Measurements from ENCODE around the gene LINGO3. TPM values are rescaled to one million over a fixed set of nuclear protein-coding genes. Genes with fewer than 3 reads are reported as not detected.
"Not testable (repeated sequence)": the region's sequence is repeated elsewhere in the genome, so short reads cannot be mapped to it uniquely, and the experiment has no call there.

Gene LINGO3
- total and polyA plus RNA-seq, 2 donors = 0.08 TPM; not detected in 1

DNA sequence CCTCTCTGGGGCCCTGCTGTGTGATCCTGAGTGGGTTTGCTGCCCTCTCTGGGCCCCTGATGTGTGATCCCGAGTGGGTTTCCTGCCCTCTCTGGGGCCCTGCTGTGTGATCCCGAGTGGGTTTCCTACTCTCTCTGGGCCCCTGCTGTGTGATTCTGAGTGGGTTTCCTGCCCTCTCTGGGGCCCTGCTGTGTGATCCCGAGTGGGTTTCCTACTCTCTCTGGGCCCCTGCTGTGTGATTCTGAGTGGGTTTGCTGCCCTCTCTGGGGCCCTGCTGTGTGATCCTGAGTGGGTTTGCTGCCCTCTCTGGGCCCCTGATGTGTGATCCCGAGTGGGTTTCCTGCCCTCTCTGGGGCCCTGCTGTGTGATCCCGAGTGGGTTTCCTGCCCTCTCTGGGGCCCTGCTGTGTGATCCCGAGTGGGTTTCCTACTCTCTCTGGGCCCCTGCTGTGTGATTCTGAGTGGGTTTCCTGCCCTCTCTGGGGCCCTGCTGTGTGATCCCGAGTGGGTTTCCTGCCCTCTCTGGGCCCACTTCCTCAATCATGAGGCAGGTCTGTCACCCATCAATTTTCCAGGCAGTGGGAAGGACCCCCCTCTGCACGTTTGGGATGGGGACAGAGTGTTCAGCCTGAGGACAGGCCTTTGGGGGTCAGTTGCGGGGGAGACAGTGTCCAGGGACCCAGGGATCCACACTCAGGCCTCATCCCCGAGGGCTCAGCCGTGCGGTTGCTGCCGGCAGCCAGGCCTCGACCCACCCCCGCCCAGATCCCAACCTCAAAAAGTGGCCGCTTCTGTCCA is 26.5 kb downstream of the LINGO3 start:
- not testable (repeated sequence) for DNase-seq (ENCODE audit: extremely low spot score); H3K4me1 ChIP-seq (ENCODE audit: insufficient read depth); H3K27ac ChIP-seq (ENCODE audit: low read depth); H3K36me3 ChIP-seq (ENCODE audit: insufficient read depth)
- 27% methylated on average over 16 of the region's 16 CpGs for WGBS
- H3K4me3 ChIP-seq (ENCODE audit: low read depth, low read length) = peak overlapping the region; percentile 33

- no peak for DNase-seq (ENCODE audit: extremely low spot score)
- Histone ChIP-seq H3K4me1 (ENCODE audit: insufficient read depth) (no peaks in the 10 kb centered on the region), H3K4me3 (ENCODE audit: low read depth, low read length) (no peak overlapping the region), H3K36me3 (ENCODE audit: insufficient read depth) (no peaks in the 10 kb centered on the region), H3K27ac (ENCODE audit: low read depth) (no peak overlapping the region)
- WGBS = 77% methylated on average over 26 of the region's 26 CpGs
Measured at GRCh38 chr19:2280633-2281264, 27.2 kb downstream of the LINGO3 start.

GRCh38 chr19:2278459-2279158 is 29.3 kb downstream of the LINGO3 start:
- no peaks in the 10 kb centered on the region for H3K4me1 ChIP-seq (ENCODE audit: insufficient read depth)
- no peak overlapping the region for H3K27ac ChIP-seq (ENCODE audit: low read depth)
- H3K36me3 ChIP-seq (ENCODE audit: insufficient read depth) = no peaks in the 10 kb centered on the region
- WGBS = 89% methylated on average over 33 of the region's 33 CpGs
- no peak for DNase-seq (ENCODE audit: extremely low spot score)
- H3K4me3 ChIP-seq (ENCODE audit: low read depth, low read length) = no peak overlapping the region

DNA sequence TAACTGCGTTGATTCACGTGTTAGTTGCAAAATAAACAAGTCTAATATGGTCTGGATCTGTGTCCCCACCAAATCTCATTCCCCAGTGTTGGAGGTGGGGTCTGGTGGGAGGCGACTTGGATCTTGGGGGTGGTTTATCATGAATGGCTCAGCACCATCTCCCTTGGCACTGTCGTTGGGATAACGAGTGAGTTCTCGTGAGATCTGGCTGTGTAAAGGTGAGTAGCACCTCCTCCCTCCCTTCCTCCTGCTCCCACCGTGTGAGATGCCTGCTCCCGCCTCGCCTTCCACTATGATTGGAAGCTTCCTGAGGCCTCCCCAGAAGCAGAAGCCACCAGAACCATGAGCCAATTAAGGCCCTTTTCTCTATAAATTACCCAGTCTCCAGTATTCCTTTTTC is 30.8 kb downstream of the LINGO3 start:
- 81% methylated on average over 9 of the region's 9 CpGs for WGBS
- H3K4me1 ChIP-seq (ENCODE audit: insufficient read depth) = no peaks in the 10 kb centered on the region

DNA sequence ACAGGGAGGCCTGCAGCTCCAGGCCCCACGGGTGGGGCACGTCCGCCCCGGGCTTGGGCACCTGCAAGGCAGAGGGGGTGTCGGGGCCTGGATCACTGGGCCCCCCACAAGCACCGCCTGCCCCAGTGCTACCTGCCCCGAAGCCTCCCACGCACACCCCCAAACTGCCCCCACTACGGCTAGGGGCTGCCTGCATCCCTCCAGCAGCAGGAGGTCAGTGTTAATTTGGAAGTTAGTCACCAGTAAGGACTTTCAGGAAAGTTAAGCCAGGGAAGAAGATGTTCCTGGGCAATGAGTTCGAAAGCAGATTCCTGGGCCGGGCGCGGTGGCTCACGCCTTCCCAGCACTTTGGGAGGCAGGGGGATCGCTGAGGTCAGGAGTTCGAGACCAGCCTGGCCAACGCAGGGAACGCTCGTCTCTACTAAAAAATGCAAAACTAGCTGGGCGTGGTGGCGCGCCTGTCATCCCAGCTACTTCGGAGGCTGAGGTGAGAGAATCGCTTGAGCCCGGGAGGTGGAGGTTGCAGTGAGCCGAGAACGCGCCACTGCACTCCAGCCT is 31.4 kb downstream of the LINGO3 start:
- Histone ChIP-seq H3K27ac (ENCODE audit: low read depth) (no peak overlapping the region), H3K36me3 (ENCODE audit: insufficient read depth) (no peaks in the 10 kb centered on the region), H3K4me3 (ENCODE audit: low read depth, low read length) (no peak overlapping the region), H3K4me1 (ENCODE audit: insufficient read depth) (no peaks in the 10 kb centered on the region)
- WGBS = 91% methylated on average over 28 of the region's 28 CpGs
- DNase-seq (ENCODE audit: extremely low spot score) = no peak

More for the DNA sequence above, 30.8 kb downstream of the LINGO3 start:
- DNase-seq (ENCODE audit: extremely low spot score) = no peak
- Histone ChIP-seq H3K4me3 (ENCODE audit: low read depth, low read length) (no peak overlapping the region), H3K27ac (ENCODE audit: low read depth) (no peak overlapping the region), H3K36me3 (ENCODE audit: insufficient read depth) (no peaks in the 10 kb centered on the region)

DNA sequence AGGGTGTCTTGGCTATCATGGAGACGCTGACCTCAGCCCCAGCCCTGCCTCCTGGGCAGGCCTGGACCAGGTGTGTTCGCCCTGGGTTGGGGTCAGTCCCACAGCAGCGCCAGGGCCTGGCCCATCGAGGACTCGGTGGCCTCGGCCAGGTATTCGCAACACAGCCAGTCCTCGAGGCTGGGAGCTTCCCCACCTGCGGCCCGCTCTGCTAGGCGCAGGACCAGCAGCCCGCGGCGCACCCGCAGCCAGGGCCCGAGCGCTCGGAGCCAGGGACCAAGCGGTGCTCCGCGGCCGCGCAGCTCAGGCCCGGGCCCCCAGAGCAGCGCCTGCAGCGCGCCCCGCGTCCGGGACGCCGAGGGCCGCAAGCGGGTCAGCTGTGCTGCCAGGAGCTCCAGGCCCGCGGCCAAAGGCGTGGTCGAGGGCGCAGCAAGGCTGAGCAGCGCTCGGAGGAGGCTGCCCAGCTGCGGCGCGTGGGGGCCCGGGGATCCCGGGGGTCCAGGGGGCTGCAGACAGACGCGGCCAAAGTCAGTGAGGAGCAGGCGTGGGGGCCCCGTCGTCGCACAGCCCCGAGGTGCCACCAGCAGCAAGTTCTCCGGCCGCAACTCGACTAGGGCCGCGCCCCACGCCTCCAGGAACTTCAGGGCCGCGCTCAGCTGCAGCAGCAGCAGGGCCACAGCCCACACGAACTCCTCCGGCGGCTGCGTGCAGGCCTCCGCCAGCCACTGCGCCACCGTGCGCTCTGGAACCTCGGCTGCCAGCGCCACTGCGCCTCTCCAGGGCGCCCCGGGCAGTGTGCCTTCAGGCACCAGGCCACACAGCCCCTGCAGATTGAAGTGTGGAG is 32.1 kb downstream of the LINGO3 start:
- no peak for DNase-seq (ENCODE audit: extremely low spot score)
- Histone ChIP-seq H3K4me1 (ENCODE audit: insufficient read depth) (no peaks in the 10 kb centered on the region), H3K27ac (ENCODE audit: low read depth) (no peak overlapping the region)

DNA sequence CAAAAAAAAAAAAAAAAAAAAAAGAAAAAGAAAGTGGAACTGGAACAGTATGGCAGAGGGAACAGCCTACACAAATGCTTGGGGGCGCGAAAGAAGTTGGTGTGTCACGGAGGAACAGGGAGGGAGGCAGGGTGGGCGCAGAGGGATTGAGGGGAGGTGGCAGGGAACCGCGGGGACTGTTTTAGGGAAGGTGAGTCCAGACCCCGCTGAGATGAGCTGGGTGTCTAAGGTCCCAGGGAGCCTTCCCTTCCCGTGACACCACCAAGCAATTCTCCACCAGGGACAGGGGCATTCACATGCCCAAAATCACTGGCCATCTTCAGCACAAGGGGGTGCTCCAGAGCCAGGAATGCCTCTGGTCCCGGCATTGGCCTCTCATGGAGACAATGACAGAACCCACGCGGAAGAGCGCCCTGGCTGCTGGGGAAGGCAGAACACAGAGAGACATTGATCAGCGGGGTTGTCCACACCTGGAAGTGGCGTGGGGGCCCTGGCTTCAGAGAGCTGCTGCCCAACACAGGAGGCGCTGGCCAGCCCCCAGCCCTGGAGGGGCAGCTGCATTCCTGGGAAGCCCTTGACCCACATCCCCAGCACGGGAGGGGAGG is 32.9 kb downstream of the LINGO3 start:
- whole genome bisulfite sequencing = 55% methylated on average over 16 of the region's 16 CpGs
- no peak overlapping the region for H3K27ac ChIP-seq (ENCODE audit: low read depth)
- no peaks in the 10 kb centered on the region for H3K4me1 ChIP-seq (ENCODE audit: insufficient read depth)
- no peak for DNase-seq (ENCODE audit: extremely low spot score)
- no peak overlapping the region for H3K4me3 ChIP-seq (ENCODE audit: low read depth, low read length)
- H3K36me3 ChIP-seq (ENCODE audit: insufficient read depth) = no peaks in the 10 kb centered on the region

More for the DNA sequence above, 32.1 kb downstream of the LINGO3 start:
- Histone ChIP-seq H3K36me3 (ENCODE audit: insufficient read depth) (no peaks in the 10 kb centered on the region), H3K4me3 (ENCODE audit: low read depth, low read length) (no peak overlapping the region)
- 62% methylated on average over 74 of the region's 74 CpGs for WGBS

DNA sequence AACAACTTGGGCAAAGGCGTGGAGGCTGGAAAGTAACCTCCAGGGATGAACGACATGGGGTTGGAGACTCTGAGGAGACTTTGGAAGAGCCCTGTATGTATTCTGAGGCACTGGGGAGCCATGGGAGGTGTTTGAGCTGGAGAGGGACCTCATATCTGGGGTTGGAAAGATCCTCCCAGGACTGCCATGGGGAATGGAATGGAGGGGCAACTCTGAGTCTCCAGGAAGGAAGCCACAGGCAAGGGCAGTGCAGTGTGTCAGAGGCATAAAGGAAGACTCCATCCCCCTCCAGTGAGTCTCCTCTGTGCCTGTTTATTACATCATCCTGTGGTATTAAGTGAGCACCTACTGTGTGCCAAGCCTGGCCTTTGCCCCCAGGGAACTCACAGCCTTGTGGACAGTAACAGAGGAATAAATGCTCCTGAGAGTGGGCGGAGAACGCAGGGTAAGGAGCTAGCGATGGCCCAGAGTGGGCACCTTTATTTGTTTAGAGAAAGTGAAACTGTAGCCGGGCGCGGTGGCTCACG is 33.7 kb downstream of the LINGO3 start:
- no peak overlapping the region for H3K4me3 ChIP-seq (ENCODE audit: low read depth, low read length)
- no peak overlapping the region for H3K27ac ChIP-seq (ENCODE audit: low read depth)
- no peaks in the 10 kb centered on the region for H3K4me1 ChIP-seq (ENCODE audit: insufficient read depth)
- DNase-seq (ENCODE audit: extremely low spot score) = no peak
- H3K36me3 ChIP-seq (ENCODE audit: insufficient read depth) = no peaks in the 10 kb centered on the region
- WGBS = 88% methylated on average over 9 of the region's 9 CpGs

DNA sequence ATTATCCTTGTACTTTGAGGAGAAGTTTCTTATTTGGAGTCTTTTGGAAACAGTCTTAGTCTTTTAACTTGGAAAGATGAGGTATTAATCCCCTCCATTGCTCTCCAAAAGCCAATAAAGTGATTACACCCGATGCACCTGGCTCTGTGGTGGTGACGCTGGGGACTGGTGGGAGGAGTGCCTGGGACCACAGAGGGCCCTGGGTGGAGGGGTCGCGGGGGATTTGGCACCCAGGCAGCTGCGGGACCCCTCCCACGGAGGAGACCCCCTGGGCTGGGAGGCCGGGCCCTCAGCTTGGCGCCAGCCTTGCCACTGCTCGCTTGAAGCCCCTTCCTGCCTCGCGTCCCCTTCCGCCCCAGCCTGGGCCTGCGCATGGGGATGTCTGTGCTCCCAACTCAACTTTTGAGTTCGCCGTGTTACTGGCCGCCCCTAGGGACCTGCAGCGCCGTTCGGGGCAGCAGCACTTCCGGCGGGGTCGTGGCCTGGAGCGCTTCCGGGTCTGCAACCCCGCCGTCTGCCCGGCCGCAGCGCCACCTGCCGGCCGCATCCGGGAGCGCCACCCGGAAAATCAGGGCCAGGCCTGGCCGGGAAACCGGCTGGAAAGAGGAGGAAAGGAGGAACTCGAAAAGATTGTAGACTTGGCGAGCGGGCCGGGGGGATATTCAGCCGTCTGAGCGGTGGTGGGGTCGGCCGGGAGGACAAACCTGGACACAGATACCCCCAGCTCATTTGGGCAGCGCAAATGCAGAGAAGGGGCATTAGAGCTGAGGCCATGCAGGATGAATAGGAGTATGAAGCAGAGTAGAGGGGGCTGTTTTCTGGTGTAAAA is 34.4 kb downstream of the LINGO3 start:
- Histone ChIP-seq H3K4me1 (ENCODE audit: insufficient read depth) (no peaks in the 10 kb centered on the region), H3K27ac (ENCODE audit: low read depth) (peak overlapping the region; percentile 42), H3K36me3 (ENCODE audit: insufficient read depth) (no peaks in the 10 kb centered on the region), H3K4me3 (ENCODE audit: low read depth, low read length) (no peak overlapping the region)
- DNase-seq (ENCODE audit: extremely low spot score) = no peak
- 13% methylated on average over 45 of the region's 45 CpGs for WGBS

DNA sequence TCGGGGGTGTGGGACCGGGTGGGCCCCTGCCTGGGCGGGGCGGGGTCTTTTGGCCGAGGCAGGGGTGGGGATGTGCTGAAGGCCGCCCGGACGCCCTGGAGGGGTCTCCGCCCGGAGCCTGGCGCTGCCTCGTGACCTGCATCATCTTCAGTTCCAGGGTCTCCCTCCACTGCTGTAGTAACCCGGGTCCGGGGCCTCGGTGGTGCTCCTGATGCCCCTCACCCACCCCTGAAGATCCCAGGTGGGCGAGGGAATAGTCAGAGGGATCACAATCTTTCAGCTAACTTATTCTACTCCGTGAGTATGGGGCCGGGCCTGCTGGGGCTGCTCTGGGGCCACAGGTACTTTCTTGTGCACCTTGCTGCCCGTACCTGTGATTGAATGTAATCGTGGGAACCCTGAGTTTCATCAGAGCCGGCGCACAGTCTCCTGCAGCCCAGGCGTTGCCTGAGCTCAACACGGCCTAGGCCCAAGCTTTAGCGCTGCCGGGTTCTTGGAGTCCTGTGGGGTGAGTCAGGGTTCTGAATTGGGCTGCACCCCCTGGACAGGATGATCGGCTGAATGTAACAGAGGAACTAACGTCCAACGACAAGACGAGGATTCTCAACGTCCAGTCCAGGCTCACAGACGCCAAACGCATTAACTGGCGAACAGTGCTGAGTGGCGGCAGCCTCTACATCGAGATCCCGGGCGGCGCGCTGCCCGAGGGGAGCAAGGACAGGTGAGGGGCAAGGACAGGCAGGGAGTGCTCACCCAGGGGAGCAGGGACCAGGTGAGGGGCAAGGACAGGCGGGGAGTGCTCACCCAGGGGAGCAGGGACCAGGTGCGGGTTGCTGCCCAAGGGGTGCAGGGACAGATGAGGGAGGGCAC is 36.5 kb downstream of the LINGO3 start:
- Histone ChIP-seq H3K4me3 (ENCODE audit: low read depth, low read length) (peak overlapping the region; percentile 97), H3K27ac (ENCODE audit: low read depth) (peak overlapping the region; percentile 92), H3K36me3 (ENCODE audit: insufficient read depth) (no peaks in the 10 kb centered on the region), H3K4me1 (ENCODE audit: insufficient read depth) (no peaks in the 10 kb centered on the region)
- WGBS = 27% methylated on average over 43 of the region's 43 CpGs
- DNase-seq (ENCODE audit: extremely low spot score) = no peak
